Spleen (tissue), 7 donors: ENCODE results near the gene NOXA1.
"Not testable (repeated sequence)": the region's sequence is repeated elsewhere in the genome, so short reads cannot be mapped to it uniquely, and the experiment has no call there.

Source experiments
- CTCF ChIP-seq, 11 experiments: fragments of 200-600 bp in 7 of 11; fragments of 450-650 bp in 4 of 11; sonication (generic) in 4 of 11; IDR thresholded peaks in 8 of 11; conservative IDR thresholded peaks in 3 of 11; 1 replicate in 7 of 11; 2 replicates in 4 of 11; pipeline versions ENCODE4 v1.4.0 to v1.8.0; 2016 to 2021; ENCODE audit warnings: antibody characterized with exemption in 11 of 11, inconsistent platforms in 4 of 11, mild to moderate bottlenecking in 1 of 11
- POLR2A ChIP-seq, 3 donors: fragments of 450-650 bp; IDR thresholded peaks; one replicate each; pipeline ENCODE4 v1.5.1; 2017; ENCODE audit warnings: antibody characterized with exemption in 3 of 3, mild to moderate bottlenecking in 1 of 3
- donor health status: DM: no; HTN: no; CAD: no; lungs with moderate emphysema.
- donor health status: DM: no; HTN: no; CAD: no.
- donor health status: DM: no; HTN: no; CAD: no.

GRCh38 chr9:137450539-137451222 lies 27.5 kb downstream of the NOXA1 start:
- not testable (repeated sequence) for TF ChIP-seq POLR2A (IDR thresholded peaks at IDR 0.05); CTCF (IDR thresholded peaks at IDR 0.05 in 8 of 11, conservative IDR thresholded peaks at IDR 0.05 in 3 of 11)
